Neural crest cell (in vitro differentiated cells): ENCODE measurements around the gene DNAJA3. TPM values are rescaled to one million over a fixed set of nuclear protein-coding genes. Genes with fewer than 3 reads are reported as not detected.

Experiments
- DNase-seq: peaks from one replicate; pipeline ENCODE4 v3.0.0; 2021; ENCODE audit warnings: low read depth, mixed read lengths, low spot score
- H3K27ac Mint-ChIP-seq: one replicate; pipeline ENCODE4 v1.8.0; 2021; ENCODE audit warnings: mild to moderate bottlenecking, mixed read lengths; ENCODE audit not compliant: unreplicated experiment
- H3K27me3 Mint-ChIP-seq: 2 replicates; pipeline ENCODE4 v1.8.0; 2021; ENCODE audit warnings: low read depth, mild to moderate bottlenecking, mixed read lengths
- H3K36me3 Mint-ChIP-seq: 2 replicates; pipeline ENCODE4 v1.8.0; 2021; ENCODE audit warnings: low read depth, mild to moderate bottlenecking, mixed read lengths
- H3K4me1 Mint-ChIP-seq: 2 replicates; pipeline ENCODE4 v1.8.0; 2021; ENCODE audit warnings: mixed read lengths
- H3K4me3 Mint-ChIP-seq: one replicate; pipeline ENCODE4 v1.8.0; 2021; ENCODE audit warnings: mild to moderate bottlenecking, mixed read lengths
- H3K9me3 Mint-ChIP-seq: 2 replicates; pipeline ENCODE4 v1.8.0; 2021; ENCODE audit warnings: mixed read lengths
- CTCF ChIP-seq: fragments of 200-600 bp; sonication (generic); conservative IDR thresholded peaks from 2 replicates; pipeline ENCODE4 v1.5.0; 2021; ENCODE audit warnings: antibody characterized with exemption, mild to moderate bottlenecking
- total RNA-seq: library from RNA; stranded (reverse); gene quantifications from 2 replicates; pipeline ENCODE4 v1.2.1, GENCODE V29; 2021

Gene DNAJA3
- total RNA-seq, 1 donor from 2014 or later = 45.1 TPM

- H3K27ac Mint-ChIP-seq = no peak overlapping the region
- peak; percentile 40 for DNase-seq
These were observed 35.8 kb downstream of the DNAJA3 start for GRCh38 chr16:4461250-4462085.

GRCh38 chr16:4463522-4464163 lies 38.0 kb downstream of the DNAJA3 start:
- no peak overlapping the region for H3K27ac Mint-ChIP-seq
- TF ChIP-seq CTCF = no peak
- no peak overlapping the region for H3K4me3 Mint-ChIP-seq

More at GRCh38 chr16:4461250-4462085, 35.8 kb downstream of the DNAJA3 start:
- no peaks in the 10 kb centered on the region for H3K9me3 Mint-ChIP-seq
- no peak for TF ChIP-seq CTCF
- peaks cover 19% of the 10 kb centered on the region for H3K4me1 Mint-ChIP-seq
- H3K36me3 Mint-ChIP-seq = peaks cover 8% of the 10 kb centered on the region
- no peaks in the 10 kb centered on the region for H3K27me3 Mint-ChIP-seq
- peak overlapping the region; percentile 23 for H3K4me3 Mint-ChIP-seq

DNA sequence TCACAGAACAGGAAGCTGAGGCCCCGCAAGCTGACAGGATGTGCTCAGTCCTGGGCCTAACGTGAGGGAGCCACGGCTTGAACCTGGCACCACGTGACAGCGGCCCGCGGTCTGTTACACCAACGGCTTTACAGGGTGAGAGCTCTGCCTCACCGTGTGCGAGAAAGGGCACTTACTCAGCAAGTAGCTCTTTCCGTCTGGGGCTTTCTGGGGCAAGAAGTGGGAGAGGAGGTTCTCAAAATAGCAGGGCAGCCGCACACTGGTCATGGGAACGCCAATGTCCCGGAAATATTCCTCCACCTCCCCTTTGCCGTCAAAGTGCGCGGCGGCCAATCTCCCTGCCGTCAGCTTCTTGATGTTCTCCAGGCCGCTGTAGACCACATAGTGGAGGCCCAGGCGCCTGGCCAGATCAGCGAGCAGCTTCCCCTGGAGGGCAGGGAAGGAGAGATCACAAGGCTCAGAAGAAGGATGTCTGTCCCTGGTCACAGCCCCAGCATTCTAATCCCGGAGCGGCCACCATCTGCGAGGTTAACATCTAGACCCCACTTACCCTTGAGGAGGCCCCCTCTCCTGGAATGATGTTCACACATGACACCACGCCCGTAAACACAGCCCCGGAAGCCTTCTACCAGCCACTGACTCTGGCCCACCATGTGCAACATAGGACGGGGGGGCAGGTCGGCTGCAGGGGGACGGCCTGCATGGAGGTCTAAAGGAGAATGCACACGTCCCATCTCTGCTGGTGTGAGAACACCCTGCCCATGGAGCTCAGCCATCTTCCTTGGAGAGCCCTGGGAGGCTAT lies 40.5 kb downstream of the DNAJA3 start:
- no peak overlapping the region for H3K4me3 Mint-ChIP-seq
- TF ChIP-seq CTCF = no peak
- peaks cover 14% of the 10 kb centered on the region for H3K4me1 Mint-ChIP-seq
- H3K36me3 Mint-ChIP-seq = peaks cover 5% of the 10 kb centered on the region
- DNase-seq = no peak
- H3K9me3 Mint-ChIP-seq = no peaks in the 10 kb centered on the region
- no peaks in the 10 kb centered on the region for H3K27me3 Mint-ChIP-seq
- H3K27ac Mint-ChIP-seq = no peak overlapping the region

More at GRCh38 chr16:4463522-4464163, 38.0 kb downstream of the DNAJA3 start:
- no peak for DNase-seq
- H3K4me1 Mint-ChIP-seq = peaks cover 19% of the 10 kb centered on the region
- peaks cover 8% of the 10 kb centered on the region for H3K36me3 Mint-ChIP-seq
- no peaks in the 10 kb centered on the region for H3K27me3 Mint-ChIP-seq
- H3K9me3 Mint-ChIP-seq = no peaks in the 10 kb centered on the region

DNA sequence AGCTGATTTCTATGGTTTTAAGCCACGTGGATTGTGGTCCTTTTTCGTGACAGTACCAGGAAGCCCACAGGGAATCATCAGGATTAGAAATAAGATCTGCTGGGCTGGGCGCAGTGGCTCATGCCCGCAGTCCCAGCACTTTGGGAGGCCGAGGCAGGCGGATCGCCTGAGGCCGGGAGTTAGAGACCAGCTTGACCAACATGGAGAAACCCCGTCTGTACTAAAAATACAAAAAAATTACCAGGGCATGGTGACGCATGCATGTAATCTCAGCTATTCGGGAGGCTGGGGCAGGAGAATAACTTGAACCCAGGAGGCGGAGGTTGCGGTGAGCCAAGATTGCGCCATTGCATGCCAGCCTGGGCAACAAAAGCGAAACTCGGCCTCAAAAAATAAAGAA lies 42.2 kb downstream of the DNAJA3 start:
- Mint-ChIP-seq H3K27ac (no peak overlapping the region), H3K9me3 (no peaks in the 10 kb centered on the region), H3K4me1 (peaks cover 7% of the 10 kb centered on the region), H3K27me3 (no peaks in the 10 kb centered on the region), H3K36me3 (peaks cover 5% of the 10 kb centered on the region), H3K4me3 (no peak overlapping the region)
- no peak for TF ChIP-seq CTCF
- no peak for DNase-seq

GRCh38 chr16:4468972-4469371 lies 43.3 kb downstream of the DNAJA3 start:
- H3K9me3 Mint-ChIP-seq = no peaks in the 10 kb centered on the region
- no peak for DNase-seq
- no peak overlapping the region for H3K4me3 Mint-ChIP-seq
- no peak for TF ChIP-seq CTCF
- peaks cover 5% of the 10 kb centered on the region for H3K36me3 Mint-ChIP-seq
- H3K27ac Mint-ChIP-seq = no peak overlapping the region
- H3K27me3 Mint-ChIP-seq = no peaks in the 10 kb centered on the region
- peaks cover 10% of the 10 kb centered on the region for H3K4me1 Mint-ChIP-seq
